ENCODE results near the gene PTRH1.

DNA sequence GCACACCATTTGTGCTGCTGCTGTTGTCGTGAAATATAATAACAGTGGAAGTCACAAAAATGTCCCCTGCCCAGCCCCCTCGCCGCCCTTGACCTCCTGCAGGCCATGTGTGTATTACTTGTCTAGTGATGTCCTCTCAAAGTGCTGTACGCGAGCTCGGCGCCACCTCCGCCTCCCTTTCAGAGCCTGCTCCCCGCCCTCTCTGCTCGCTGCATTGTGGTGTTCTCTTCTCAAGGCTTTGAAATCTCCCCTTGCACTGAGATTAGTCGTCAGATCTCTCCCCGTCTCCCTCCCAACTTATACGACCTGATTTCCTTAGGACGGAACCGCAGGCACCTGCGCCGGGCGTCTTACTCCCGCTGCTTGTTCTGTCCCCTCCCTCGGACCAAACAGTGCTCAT lies 23.4 kb downstream of the PTRH1 start:
- TF ChIP-seq, protein P1, sequence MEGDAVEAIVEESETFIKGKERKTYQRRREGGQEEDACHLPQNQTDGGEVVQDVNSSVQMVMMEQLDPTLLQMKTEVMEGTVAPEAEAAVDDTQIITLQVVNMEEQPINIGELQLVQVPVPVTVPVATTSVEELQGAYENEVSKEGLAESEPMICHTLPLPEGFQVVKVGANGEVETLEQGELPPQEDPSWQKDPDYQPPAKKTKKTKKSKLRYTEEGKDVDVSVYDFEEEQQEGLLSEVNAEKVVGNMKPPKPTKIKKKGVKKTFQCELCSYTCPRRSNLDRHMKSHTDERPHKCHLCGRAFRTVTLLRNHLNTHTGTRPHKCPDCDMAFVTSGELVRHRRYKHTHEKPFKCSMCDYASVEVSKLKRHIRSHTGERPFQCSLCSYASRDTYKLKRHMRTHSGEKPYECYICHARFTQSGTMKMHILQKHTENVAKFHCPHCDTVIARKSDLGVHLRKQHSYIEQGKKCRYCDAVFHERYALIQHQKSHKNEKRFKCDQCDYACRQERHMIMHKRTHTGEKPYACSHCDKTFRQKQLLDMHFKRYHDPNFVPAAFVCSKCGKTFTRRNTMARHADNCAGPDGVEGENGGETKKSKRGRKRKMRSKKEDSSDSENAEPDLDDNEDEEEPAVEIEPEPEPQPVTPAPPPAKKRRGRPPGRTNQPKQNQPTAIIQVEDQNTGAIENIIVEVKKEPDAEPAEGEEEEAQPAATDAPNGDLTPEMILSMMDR (IDR thresholded peaks at IDR 0.05), result no peak
- TF ChIP-seq POLR2A (IDR thresholded peaks at IDR 0.05) (no peak), EP300 (IDR thresholded peaks at IDR 0.05) (no peak), POLR2AphosphoS5 (IDR thresholded peaks at IDR 0.05) (no peak)

All from stomach (tissue), 4 donors.